ENCODE data around the gene GMFB. TPM values are rescaled to one million over a fixed set of nuclear protein-coding genes. Genes with fewer than 3 reads are reported as not detected.

The GMFB gene
- total and polyA plus RNA-seq, 10 of the 15 experiments (the other 5 are each of a cell fraction or from before 2014, with no cell fraction given), result 29.3 to 71.0 (median 50.8) TPM

DNA sequence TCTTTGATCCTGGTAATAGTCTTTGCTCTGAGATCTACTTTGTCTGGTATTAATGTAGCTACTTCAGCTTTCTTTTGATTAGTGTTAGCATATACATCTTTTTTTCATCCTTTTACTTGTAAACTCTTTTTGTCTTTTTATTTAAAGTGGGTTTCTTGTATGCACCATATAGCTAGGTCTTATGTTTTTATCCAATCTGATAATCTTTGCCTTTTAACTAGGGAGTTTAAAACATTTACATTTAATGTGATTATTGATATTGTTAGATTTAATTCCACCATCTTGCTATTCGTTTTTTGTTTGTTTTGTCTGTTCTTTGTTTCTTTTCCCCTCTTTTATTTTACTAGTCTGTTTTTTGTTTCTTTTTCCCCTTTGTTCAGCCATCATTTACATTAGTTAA lies 26.9 kb upstream of the GMFB start:
- ATAC-seq (no peak), DNase-seq (ENCODE audit: low read depth, low spot score) (no peak), FAIRE-seq (no peak)
- peaks cover 11% of the 10 kb centered on the region for H3K79me2 ChIP-seq (ENCODE audit: control insufficient read depth, insufficient read depth, low read length)
- TF ChIP-seq FOXM1 (IDR thresholded peaks at IDR 0.05; ENCODE audit: low read depth, low read length) (no peak), CBX3 (IDR thresholded peaks at IDR 0.05; ENCODE audit: borderline replicate concordance, low read depth) (0 out of 2 replicates have a peak, but pooled peaks have one; percentile 90)
- no TSS peak for BruUV-seq (replicated peaks)
- in situ Hi-C loops (cut with MboI) (no loop called here), intact Hi-C loops (cut with micrococcal nuclease; ENCODE audit: unreplicated experiment) (no loop called here)
- peaks cover 3% of the 10 kb centered on the region for H3K4me1 ChIP-seq (ENCODE audit: control insufficient read depth, insufficient read depth, low read length)
- ChIA-PET CTCF (interaction anchor here (1.2 kb wide), 1 partner anchor 149 kb away, joined by 4 read pairs; no protein-coding TSS in a partner anchor), SMC1A (ENCODE audit: uncharacterized antibody, unreplicated experiment) (no interaction called here), POLR2A (no interaction called here), RAD21 (ENCODE audit: unreplicated experiment) (no interaction called here)
- H3K9me3 ChIP-seq (replicated peaks; ENCODE audit: control insufficient read depth, insufficient read depth, low read length), result peaks cover 4% of the 10 kb centered on the region
- no peak overlapping the region for H3K9ac ChIP-seq (ENCODE audit: control insufficient read depth, insufficient read depth, low read length)
- no peak overlapping the region for H3K4me2 ChIP-seq (ENCODE audit: control insufficient read depth, insufficient read depth)
- H3K27me3 ChIP-seq (replicated peaks in 1 of 2; ENCODE audit: control insufficient read depth in 2 of 2, insufficient read depth in 2 of 2, low read length in 1 of 2), result no peaks in the 10 kb centered on the region
- 61% methylated on average over 1 of the region's 1 CpG for WGBS (ENCODE audit: insufficient coverage, insufficient replicate concordance, low lambda C conversion rate, missing lambda C conversion rate)
- no peaks in the 10 kb centered on the region for H4K20me1 ChIP-seq (ENCODE audit: control insufficient read depth, insufficient read depth)
- no peak overlapping the region for H3K4me3 ChIP-seq
- no peak overlapping the region for H2AFZ ChIP-seq (ENCODE audit: control insufficient read depth, low read depth, low read length)
- no peak overlapping the region for H3K27ac ChIP-seq (ENCODE audit: control insufficient read depth, insufficient read depth)
- no peaks in the 10 kb centered on the region; a peak in 1 of 4 replicates for H3K36me3 ChIP-seq (ENCODE audit: control insufficient read depth in 2 of 2, insufficient read depth in 2 of 2, low read length in 1 of 2)

DNA sequence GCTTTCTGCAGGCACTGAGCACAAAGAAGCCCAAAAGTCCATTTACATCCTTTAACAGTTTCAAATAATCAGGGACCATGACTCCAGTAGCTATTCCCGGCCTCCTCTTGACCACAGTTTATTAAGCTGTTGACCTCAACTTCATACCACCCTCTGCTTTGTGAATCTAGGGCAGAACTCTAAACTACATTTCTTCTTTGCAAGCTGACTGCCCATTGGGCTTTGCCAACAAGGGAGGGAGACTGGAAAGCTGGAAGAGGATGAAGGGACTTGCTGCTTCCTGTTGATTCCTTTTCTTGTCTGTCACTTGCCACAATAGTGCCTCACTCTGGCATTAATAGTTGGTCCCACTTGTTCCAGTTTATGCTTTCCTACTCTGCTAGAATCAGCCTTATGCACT lies 23.6 kb upstream of the GMFB start:
- Histone ChIP-seq H3K27ac (ENCODE audit: control insufficient read depth, insufficient read depth) (no peak overlapping the region), H3K36me3 (ENCODE audit: control insufficient read depth in 2 of 2, insufficient read depth in 2 of 2, low read length in 1 of 2) (no peaks in the 10 kb centered on the region; a peak in 1 of 4 replicates), H4K20me1 (ENCODE audit: control insufficient read depth, insufficient read depth) (no peaks in the 10 kb centered on the region), H3K9me3 (replicated peaks; ENCODE audit: control insufficient read depth, insufficient read depth, low read length) (peaks cover 2% of the 10 kb centered on the region; the same call in 2 of the 3 replicates), H3K4me2 (ENCODE audit: control insufficient read depth, insufficient read depth) (peak overlapping the region; percentile 35; the same call in 1 of the 2 replicates), H3K4me3 (no peak overlapping the region), H3K4me1 (ENCODE audit: control insufficient read depth, insufficient read depth, low read length) (peaks cover 3% of the 10 kb centered on the region), H3K9ac (ENCODE audit: control insufficient read depth, insufficient read depth, low read length) (no peak overlapping the region), H2AFZ (ENCODE audit: control insufficient read depth, low read depth, low read length) (no peak overlapping the region), H3K27me3 (replicated peaks in 1 of 2; ENCODE audit: control insufficient read depth in 2 of 2, insufficient read depth in 2 of 2, low read length in 1 of 2) (no peaks in the 10 kb centered on the region), H3K79me2 (ENCODE audit: control insufficient read depth, insufficient read depth, low read length) (peaks cover 17% of the 10 kb centered on the region)
- intact Hi-C loops (cut with micrococcal nuclease; ENCODE audit: unreplicated experiment), result no loop called here
- POLR2A ChIA-PET, result no interaction called here
- in situ Hi-C loops (cut with MboI), result no loop called here
- DNase-seq (ENCODE audit: low read depth, low spot score) (no peak), ATAC-seq (no peak), FAIRE-seq (no peak)
- 94% methylated on average over 1 of the region's 1 CpG for WGBS (ENCODE audit: insufficient coverage, insufficient replicate concordance, low lambda C conversion rate, missing lambda C conversion rate)
- BruUV-seq (replicated peaks), result no TSS peak
- CTCF ChIA-PET, result interaction anchor here (0.9 to 1.7 kb wide), 7 partner anchors 8 to 263 kb away, joined by 3 to 5 read pairs (median 3); no protein-coding TSS in a partner anchor
- RAD21 ChIA-PET (ENCODE audit: unreplicated experiment), result interaction anchor here (1.0 to 1.5 kb wide), 3 partner anchors 18 to 29 kb away, joined by 3 to 4 read pairs (median 4); no protein-coding TSS in a partner anchor
- SMC1A ChIA-PET (ENCODE audit: uncharacterized antibody, unreplicated experiment), result interaction anchor here (0.8 to 1.6 kb wide), 6 partner anchors 8 to 69 kb away, joined by 3 to 5 read pairs (median 3); partner anchors contain the start of gene GMFB
- TF ChIP-seq PAX5 (IDR thresholded peaks at IDR 0.05; ENCODE audit: borderline replicate concordance, low read depth, low read length), result no peak
- TF ChIP-seq ZNF24 (IDR thresholded peaks at IDR 0.05), result no peak
- no peak for TF ChIP-seq CREM (IDR thresholded peaks at IDR 0.05; ENCODE audit: low read depth)
- TF ChIP-seq NR2C1 (IDR thresholded peaks at IDR 0.05), result no peak
